Right ventricle myocardium inferior (tissue), 1 donor: ENCODE data around the gene DCLRE1B. TPM values are rescaled to one million over a fixed set of nuclear protein-coding genes. Genes with fewer than 3 reads are reported as not detected.

ENCODE experiments used
- ATAC-seq: fragments of 200-7000 bp; cut with Tn5 transposase; one replicate; pipeline ENCODE4 v1.9.1; 2020; ENCODE audit warnings: mild to moderate bottlenecking, moderate library complexity
- DNase-seq: peaks from one replicate; pipeline ENCODE4 v3.0.0; 2021; ENCODE audit errors: missing footprints
- intact Hi-C: fragments of 100-400 bp; cut with DNase I; formaldehyde crosslinking; loops from one replicate; pipeline ENCODE4 v1.11.0; 2022
- long read RNA-seq: library from polyadenylated mRNA; unstranded; transcript quantifications from one replicate; pipeline ENCODE4 v2.0.0, GENCODE V29; 2021
- total RNA-seq: library from RNA; stranded (reverse); fragmentation: NEBNext Ultra II Directional; extraction: Animal tissue kit (Norgen Biotek cat#: 25700); gene quantifications from one replicate; pipeline ENCODE4 v1.2.1, GENCODE V29; 2021
- donor health status: DM: no; HTN: yes; CAD: no; lungs with severe emphysema.

DCLRE1B gene
- 2.4 TPM for total RNA-seq
- long read RNA-seq, transcript DCLRE1B-201 (4 exons, 3,940 nt), result major isoform, 6 of 6 reads
- long read RNA-seq, partial matches to known transcripts, result 0 of 6 reads
- long read RNA-seq, other reads (novel, unspliced or antisense), result 0 of 6 reads

DNA sequence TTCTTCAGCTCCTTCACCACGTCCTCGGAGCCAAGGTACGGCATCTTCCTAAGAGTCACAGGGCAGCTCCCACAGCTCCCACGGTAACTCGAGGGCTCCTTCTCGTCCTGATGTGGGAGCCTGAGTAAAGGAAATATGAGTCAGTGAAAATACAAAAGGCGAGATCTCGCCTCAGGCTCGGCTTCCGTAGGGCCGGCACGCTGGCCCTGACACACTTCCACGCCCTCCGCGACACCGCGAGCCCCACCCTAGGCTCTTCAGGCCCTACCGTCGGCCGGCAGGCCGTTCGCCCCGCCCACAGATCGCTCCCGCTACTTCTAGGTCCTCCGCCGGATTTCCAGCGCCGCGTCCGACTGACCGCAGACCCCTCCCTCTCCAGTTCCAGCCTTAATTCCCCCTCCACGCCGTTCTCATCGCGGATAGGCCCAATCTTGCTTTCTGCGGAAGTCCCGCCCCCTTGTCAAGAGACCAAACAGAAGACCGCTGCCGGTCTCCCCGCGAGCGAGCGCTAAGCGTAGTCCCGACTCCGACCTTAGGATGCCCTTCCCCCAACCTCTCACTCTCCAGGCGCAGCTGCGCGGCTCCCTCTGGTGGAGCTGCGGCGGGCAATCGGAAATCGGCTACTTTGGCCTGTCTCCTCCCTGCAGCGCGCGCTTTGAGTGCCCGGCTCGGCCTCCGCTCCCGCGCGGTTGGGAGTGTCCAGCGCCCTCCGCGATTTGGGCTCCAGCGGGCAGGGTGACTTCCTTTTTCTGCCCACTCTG, at the start of gene DCLRE1B, which contains the start of gene AP4B1:
Gene DCLRE1B, plus strand, starts transcription at position 653 of the 761 bp plus-strand sequence. CDS start 261 bp downstream, outside the sequence.
Gene AP4B1, minus strand, starts transcription at position 126 of the 761 bp plus-strand sequence. Its CDS starts 82 bp downstream, at position 44.
- peak; percentile 99 for ATAC-seq
- intact Hi-C loops, result loop anchor here (1.0 to 5.0 kb wide), 3 partner anchors 24 to 93 kb away; partner anchors contain the start of genes HIPK1 and RSBN1

DNA sequence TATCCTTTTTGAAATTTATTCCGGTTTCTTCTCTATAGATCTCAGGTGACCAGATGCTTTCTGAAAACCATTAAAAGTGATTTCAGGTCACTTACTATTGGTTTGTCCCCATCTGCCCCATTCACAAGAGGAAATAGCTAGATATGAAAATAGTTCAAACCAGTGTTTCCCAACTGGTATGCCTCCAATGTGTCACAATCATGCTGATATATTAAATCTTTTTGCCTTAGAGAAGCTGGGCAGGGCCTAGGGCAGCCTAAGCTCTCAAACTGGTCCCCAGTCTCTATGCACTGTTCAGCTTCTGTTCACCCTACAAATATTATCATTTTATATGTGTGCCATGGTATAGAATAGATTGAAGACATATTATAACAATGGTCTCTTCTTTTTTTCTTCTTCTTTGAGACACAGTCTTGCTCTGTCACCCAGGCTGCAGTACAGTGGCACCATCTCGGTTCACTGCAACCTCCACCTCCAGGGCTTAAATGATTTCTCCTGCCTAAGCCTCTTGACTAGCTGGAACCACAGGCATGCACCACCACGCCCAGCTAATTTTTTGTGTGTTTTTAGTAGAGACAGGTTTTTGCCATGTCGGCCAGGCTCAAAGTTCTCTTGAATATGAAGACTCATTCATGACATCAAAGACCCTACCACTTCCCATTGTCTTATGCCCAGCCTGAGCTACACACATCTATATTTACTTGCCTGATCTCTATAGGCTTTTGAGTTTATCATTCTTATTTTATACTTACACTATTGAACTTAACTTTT, 49.3 kb upstream of the DCLRE1B start:
- no peak for ATAC-seq
- intact Hi-C loops, result no loop called here
- no peak for DNase-seq

More for the DNA sequence above, at the start of gene DCLRE1B, which contains the start of gene AP4B1:
- DNase-seq, result peak; percentile 100

DNA sequence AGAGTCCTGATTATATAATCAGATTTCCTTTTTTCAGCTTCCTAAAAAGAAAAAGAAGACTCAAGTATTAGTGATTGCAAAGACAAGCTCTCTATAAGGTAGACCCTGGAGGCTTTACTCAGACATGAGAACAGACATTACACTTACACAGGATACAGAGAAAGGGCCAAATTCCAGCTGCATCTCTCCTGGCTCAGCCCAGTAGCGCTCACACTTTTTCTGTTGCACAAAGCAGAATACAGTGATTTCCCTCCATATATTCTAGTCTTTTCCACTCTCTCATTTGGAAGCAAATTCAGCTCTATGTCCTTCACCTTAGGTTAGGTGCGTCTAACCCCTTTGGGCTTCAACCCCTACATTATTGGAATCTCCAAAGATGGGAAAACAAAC, 48.7 kb upstream of the DCLRE1B start:
- intact Hi-C loops, result no loop called here
- ATAC-seq (no peak), DNase-seq (no peak)

DNA sequence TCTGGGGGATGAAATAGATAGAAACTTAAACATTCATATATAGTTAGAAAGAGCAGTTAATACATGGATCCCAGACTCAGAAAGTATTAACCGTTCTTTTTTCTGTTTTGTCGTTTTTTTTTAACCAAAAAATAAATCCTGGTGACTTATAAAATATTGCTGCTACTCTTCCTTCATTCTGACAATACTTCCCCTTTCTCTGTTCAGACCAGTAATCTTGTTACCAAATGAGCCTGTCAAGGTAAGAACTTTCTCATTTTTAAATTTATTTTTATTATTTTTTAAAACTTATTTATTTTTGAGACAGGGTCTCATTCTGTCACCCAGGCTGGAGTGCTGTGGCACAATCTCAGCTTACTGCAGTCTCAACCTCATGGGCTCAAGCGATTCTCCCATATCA, 47.4 kb upstream of the DCLRE1B start:
- no peak for DNase-seq
- no peak for ATAC-seq
- intact Hi-C loops, result no loop called here

DNA sequence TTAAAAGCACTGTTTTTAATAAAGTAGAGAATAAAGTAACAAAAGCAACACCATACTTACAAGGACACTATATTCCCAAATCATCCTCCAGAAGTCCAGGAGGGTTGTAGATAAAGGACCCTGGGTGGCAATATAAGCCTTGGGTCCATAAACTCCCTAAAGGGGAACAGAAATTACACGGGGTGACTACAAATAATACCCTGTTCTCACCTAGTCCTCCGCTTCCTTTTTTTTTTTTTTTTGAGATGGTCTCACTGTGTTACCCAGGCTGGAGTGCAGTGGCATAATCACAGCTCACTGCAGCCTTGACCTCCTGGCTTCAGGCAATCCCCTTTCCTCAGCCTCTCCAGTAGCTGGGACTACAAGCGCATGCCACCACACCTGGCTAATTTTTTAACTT, 46.7 kb upstream of the DCLRE1B start:
- intact Hi-C loops, result no loop called here

DNA sequence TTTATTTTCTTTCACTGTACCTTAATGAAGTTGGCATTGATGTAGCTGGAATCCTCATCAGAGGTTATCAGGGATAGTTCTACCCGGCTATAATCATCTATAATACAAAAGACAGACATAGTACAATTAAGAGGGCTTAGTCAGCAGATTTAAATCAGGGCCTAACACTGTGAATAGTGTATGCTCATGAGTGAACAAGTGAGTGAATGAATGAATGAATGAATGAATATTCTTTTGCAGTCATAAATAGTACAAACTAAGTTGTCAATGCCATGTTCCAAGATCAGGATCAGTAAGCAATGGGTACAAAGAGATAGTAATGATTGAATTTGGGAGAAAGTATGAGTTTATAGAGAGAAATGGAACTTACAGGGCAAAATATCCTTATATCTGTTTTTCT, 46.1 kb upstream of the DCLRE1B start:
- intact Hi-C loops, result no loop called here
- ATAC-seq, result no peak
- DNase-seq, result no peak

More for the DNA sequence above, 46.7 kb upstream of the DCLRE1B start:
- ATAC-seq (no peak), DNase-seq (no peak)

DNA sequence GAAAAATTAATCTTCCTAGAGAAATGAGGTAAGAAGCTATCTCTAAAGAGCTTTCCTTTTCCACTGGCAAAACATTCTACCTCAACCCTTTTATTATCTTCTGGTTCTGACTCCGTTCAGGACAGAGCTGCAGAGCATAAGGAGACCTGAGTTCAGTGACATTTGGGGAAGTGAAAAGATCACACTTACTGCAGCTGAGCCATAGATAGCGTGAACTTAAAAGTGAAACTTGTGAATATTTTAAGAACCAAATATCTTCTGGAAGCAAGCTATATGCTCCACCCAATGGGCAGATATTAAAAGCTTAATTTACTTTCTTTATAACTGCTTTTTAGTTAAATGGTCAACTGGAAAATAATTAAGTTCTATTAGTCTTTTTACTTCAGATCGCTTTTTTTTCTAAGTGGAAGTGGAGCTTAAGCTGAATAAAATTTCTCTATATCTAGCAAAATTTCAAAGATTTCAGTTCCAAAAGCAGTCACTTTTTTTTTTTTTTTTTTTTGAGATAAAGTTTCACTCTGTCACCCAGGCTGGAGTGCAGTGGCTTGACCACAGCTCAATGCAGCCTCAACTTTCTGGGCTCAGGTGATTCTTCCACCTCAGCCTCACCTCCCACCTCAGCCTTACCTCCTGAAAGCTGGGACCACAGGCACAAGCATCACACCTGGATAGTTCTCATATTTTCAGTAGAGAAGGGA, 45.5 kb upstream of the DCLRE1B start:
- no peak for DNase-seq
- ATAC-seq, result no peak
- intact Hi-C loops, result no loop called here

DNA sequence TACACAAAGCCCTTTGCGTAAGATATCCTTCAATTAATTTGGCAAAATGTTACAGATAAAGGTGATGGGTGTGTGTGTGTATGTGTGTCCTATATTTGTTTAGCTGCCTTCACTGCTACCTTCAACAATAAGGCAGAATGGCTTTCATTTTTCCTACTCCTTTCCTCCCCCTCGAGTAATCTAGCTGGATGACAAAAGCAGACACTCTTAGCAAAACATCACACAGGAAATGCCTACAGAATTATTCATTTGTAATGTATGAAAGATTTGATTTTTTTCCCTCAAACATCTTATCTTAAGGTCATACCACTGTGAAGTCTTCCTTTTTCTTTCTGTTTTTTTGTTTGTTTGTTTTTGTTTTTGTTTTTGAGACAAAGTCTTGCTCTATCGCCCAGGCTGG, 44.2 kb upstream of the DCLRE1B start:
- ATAC-seq, result no peak
- no peak for DNase-seq
- intact Hi-C loops, result no loop called here

DNA sequence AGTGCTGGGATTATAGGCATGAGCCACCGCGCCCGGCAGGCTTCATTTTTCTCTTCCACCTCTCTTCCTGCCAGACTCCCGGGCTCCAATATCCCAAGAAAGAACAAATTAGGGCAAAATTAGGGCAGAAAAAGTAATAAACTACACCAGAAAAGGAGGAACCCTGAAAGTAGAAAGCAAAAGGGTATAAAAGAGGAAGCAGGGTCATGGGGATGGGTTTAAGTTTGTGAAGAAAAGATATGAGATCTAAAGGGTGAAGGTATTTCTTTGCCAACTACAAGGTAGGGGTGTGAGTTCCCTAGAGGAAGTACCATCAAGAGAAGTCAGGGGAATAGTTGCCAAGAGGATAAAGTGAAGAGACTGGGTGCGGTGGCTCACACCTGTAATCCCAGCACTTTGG, 43.5 kb upstream of the DCLRE1B start:
- intact Hi-C loops, result no loop called here
- ATAC-seq (no peak), DNase-seq (no peak)

DNA sequence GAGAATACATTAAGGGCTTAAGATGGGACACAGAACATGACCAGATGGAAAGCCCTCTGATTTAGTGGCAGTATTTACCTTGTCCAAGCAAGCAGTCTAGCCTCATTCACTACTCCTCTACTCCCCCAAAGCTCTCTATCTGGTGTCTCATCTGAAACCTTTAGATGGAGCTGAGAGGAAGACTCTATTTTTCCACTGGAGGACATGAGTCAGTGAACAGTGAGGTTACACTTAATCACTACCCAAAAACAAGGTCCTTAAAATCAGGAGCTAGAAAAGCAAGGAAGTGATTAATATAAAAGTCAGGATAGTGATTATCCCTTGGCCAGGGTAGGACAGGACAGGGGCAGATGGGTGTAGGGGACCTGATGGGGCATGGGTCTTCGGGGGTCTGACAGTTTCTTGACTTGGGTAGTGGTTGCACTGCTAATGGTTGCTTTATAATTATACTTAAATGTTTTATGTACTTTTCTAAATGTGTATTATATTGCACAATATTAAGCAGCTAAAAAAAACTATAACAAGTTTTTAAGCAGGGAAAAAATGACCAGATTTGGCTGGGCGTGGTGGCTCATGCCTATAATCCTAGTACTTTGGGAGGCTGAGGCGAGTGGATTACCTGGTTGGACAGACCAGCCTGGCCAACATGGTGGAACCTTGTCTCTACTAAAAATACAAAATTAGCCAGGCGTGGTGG, 36.6 kb upstream of the DCLRE1B start:
- intact Hi-C loops, result no loop called here
- no peak for ATAC-seq
- DNase-seq, result no peak

DNA sequence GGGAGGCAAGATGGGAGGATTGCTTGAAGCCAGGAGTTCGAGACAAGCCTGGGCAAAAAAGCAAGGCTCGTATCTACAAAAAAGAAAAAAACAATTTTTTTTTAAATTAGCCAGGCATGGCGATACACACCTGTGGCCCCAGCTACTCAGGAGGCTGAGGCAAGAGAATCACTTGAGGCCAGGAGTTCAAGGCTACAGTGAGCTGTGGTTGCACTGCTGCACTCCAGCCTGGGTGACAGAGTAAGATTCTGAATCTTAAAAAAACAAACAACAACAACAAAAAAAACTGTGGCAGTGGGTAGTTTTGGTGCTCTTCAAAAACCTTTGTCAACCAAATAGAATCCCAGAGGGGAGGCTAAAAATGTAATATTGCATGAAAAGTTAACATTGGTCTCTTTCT, 34.3 kb upstream of the DCLRE1B start:
- DNase-seq (no peak), ATAC-seq (no peak)
- intact Hi-C loops, result no loop called here

DNA sequence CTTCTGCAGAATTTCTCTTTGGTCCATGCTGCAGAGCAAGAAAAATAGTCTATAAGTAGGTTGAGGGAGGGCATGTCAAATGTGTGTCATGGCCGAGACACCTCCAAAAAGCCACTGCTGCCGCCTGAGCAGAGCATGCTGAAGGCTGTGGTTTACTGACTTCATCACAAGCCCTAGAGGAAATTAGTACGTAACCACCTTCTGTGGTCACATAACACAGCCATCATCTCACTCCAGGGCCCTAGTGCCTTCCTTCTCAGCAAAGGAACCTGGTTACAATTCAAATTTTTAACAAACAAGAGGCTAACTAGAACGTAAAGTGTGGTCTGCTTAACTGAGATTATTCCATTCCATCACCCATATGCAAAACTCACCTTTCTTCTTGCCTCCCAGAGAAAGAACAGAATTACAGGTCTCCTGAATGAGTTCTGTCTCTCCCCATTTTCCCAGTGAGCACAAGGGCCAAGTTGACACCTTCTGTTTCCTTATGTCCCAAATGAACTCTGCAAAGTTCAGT, 33.5 kb upstream of the DCLRE1B start, which contains the start of gene PTPN22:
Gene PTPN22, minus strand, starts transcription at position 116 of the 517 bp plus-strand sequence.
- DNase-seq (peak; percentile 75), ATAC-seq (peak; percentile 68)
- intact Hi-C loops, result no loop called here

DNA sequence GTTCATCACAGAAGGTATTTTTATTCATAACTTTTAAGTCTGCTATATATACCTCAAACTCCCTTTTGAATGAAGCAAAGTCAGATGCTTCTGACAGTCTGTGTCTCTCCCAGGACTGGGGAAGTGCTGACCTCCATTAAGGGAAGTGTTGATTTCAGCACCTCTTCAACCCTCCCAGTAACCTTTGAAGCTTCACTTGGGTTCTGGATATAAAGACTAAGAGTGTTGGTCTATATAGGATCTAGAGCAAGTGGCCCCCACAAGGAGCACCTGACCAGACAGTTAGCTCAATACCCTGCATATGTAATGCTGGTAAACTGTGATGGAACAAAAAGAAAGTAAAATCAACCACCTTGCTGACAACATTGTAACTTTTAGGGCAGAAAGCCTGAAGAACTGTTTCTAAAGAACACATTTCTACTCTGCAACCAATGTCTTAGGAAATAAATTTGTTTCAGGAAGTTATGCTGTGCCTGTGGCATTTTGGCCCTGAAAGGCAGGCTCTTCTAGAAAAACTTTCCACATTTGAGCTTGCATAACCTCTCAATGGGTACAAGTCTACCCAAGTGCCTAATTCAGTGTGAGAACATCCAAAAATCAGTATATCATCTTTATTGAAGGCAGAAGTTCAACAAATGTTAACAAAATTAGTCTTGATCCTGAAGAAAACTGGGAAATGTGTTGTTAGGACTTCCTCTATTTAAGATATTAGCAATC, 32.7 kb upstream of the DCLRE1B start:
- ATAC-seq (no peak), DNase-seq (no peak)
- intact Hi-C loops, result no loop called here

DNA sequence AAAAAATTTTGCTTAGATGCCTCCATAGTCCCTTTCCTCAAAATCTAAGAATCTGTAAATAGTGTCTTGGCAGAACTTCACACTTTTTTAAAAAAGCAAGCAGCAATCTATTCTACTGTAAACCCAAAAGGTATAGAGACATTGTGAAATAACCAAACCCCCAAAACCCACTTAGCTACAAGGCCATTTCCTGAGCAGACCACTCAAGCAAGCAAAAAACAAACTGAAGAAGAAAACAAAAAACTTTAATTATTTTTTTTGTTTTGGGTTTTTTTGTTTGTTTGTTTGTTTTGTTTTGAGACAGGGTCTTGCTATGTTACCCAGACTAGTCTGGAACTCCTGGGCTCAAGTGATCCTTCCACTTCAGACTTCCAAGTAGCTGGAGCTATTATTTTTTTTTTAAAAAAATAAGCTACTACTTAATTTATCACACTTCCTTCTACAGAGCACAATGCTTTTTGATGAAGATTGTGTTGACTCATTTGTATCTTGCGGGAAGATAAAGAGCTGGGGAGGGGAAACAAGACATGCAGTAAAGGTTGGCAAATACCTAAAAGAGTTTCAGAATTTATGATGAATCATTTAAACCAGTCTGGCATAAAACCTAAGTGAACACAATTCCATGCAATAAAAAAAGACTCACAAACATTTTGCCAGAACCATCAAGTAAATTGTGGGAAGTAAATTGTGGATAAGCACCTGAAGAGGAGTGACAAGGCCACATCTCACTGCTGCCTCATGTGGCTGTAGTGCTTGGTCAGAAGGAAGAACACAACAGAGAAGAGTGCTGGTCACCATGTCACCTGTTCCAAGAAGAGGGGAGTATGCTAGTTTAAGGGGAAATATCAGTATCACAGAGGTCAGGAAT, 30.9 kb upstream of the DCLRE1B start:
- ATAC-seq (no peak), DNase-seq (no peak)
- intact Hi-C loops, result no loop called here

DNA sequence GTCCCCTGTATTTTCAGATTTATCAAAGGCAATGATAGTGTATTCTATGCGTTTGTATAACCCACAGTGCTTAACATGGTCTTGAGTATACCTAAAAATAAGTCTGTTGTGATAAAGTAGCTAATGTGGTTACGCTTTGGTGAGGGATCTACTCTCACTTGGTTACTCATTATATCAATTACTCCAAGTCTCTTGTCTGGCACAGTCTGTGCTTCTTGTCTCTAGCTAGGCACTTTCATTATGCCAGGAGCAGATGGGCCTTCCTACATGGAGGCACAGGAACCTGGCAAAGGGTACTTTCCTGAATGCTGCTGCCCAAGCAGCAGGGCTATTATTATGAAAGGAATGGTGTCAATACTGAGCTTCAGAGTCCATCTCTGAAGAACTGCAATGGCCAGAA, 29.4 kb upstream of the DCLRE1B start:
- DNase-seq (no peak), ATAC-seq (no peak)
- intact Hi-C loops, result no loop called here

DNA sequence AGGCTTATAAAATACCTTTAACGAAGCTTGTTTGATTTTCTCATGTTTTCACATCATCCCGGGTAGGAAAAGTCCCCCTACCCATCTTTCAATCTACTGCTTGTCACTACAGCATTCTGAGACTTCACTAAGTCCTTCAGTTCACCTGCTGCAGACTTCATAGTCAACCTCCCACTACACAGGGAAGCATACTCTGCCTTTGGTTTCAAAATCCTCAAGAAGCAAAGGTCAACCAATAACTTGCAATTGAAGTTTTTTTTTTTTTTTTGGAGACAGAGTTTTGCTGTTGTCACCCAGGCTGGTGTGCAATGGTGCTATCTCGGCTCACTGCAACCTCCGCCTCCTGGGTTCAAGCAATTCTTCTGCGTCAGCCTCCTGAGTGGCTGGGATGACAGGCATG, 28.9 kb upstream of the DCLRE1B start:
- intact Hi-C loops, result no loop called here
- DNase-seq, result no peak
- ATAC-seq, result no peak

DNA sequence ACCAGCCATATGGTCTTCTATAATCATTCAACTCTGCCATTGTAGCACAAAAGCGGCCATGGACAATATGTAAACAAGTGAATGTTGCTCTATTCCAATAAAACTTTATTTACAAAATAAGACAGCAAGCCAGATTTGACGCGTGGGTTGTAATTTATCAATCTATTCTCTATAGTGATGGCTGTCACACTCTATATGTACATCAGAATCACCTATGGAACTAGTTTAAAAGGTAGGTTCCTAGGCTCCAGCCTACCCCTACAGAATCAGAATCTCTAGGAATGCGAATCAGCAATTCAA, 25.4 kb upstream of the DCLRE1B start:
- intact Hi-C loops, result no loop called here
- no peak for DNase-seq
- no peak for ATAC-seq
